ENCODE results near the gene ATG2A.

Gene ATG2A

GRCh38 chr11:64916775-64917662 is at the start of gene ATG2A:
TSS of gene ATG2A (minus strand) at chr11:64917209. CDS start at chr11:64917135, 74 bp downstream.
- peak; percentile 100 for DNase-seq

- no peak for DNase-seq
Observed at GRCh38 chr11:64963072-64963631, 46.1 kb upstream of the ATG2A start.

GRCh38 chr11:64960719-64961118 is 43.7 kb upstream of the ATG2A start:
- DNase-seq, result no peak

- DNase-seq, result no peak
Observed at GRCh38 chr11:64959498-64959897, 42.5 kb upstream of the ATG2A start.

- DNase-seq, result no peak
Observed at GRCh38 chr11:64954201-64954600, 37.2 kb upstream of the ATG2A start.

GRCh38 chr11:64951529-64951928 is 34.5 kb upstream of the ATG2A start:
- no peak for DNase-seq

GRCh38 chr11:64947208-64947814 is 30.3 kb upstream of the ATG2A start:
- DNase-seq, result no peak

- DNase-seq, result no peak
Observed at GRCh38 chr11:64936539-64936938, 19.5 kb upstream of the ATG2A start.

GRCh38 chr11:64935359-64936081 is 18.5 kb upstream of the ATG2A start, which contains the start of gene GPHA2:
TSS of gene GPHA2 (minus strand) at chr11:64935893. CDS start at chr11:64935460, 433 bp downstream.
- DNase-seq, result peak; percentile 41

- DNase-seq, result no peak
Observed at GRCh38 chr11:64934682-64935358, 17.8 kb upstream of the ATG2A start.

GRCh38 chr11:64933935-64934681 is 17.1 kb upstream of the ATG2A start:
- DNase-seq, result no peak

- no peak for DNase-seq
Observed at GRCh38 chr11:64933213-64933934, 16.4 kb upstream of the ATG2A start.

- no peak for DNase-seq
Observed at GRCh38 chr11:64932324-64932723, 15.3 kb upstream of the ATG2A start.

- DNase-seq, result no peak
Observed at GRCh38 chr11:64931290-64931689, 14.3 kb upstream of the ATG2A start.

- DNase-seq, result no peak
Observed at GRCh38 chr11:64930340-64930739, 13.3 kb upstream of the ATG2A start.

- DNase-seq, result no peak
Observed at GRCh38 chr11:64929625-64930024, 12.6 kb upstream of the ATG2A start.

GRCh38 chr11:64928957-64929356 is 11.9 kb upstream of the ATG2A start:
- DNase-seq, result no peak

GRCh38 chr11:64926689-64927088 is 9.7 kb upstream of the ATG2A start:
- no peak for DNase-seq

GRCh38 chr11:64925536-64926436 is 8.8 kb upstream of the ATG2A start:
- no peak for DNase-seq

- DNase-seq, result no peak
Observed at GRCh38 chr11:64924910-64925284, 7.9 kb upstream of the ATG2A start.

Measured in fibroblast of upper back skin (primary cell).